ENCODE results near the gene MOB2.

The MOB2 gene, protein sequence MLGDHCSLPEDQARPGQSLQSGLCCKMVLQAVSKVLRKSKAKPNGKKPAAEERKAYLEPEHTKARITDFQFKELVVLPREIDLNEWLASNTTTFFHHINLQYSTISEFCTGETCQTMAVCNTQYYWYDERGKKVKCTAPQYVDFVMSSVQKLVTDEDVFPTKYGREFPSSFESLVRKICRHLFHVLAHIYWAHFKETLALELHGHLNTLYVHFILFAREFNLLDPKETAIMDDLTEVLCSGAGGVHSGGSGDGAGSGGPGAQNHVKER

GRCh38 chr11:1486054-1486825 lies at the start of gene MOB2:
MOB2 (minus strand) TSS chr11:1486779; CDS start chr11:1486556, 223 bp downstream.
- DNase-seq, result no peak

GRCh38 chr11:1534682-1535081 lies 48.1 kb upstream of the MOB2 start:
- DNase-seq, result no peak

GRCh38 chr11:1534171-1534570 lies 47.6 kb upstream of the MOB2 start:
- no peak for DNase-seq

DNA sequence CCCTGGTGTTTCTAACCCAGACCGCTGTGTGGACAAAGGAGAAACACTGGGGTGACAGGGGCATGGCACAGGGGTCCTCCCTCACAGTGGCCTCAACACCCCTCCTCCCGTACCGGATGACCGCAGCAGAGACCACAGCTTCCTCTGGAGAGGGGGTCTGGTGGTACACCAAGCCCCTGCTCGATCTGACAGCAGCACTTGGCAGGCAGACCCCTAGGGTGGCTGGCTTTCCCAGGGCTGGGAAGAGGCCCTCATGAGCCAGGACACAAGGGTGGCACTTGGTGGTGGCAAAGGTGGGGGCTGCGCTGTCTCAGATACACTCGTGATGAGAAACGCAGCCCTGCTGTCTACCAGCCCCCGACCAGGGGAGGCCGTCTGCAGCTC lies 46.8 kb upstream of the MOB2 start:
- no peak for DNase-seq

DNA sequence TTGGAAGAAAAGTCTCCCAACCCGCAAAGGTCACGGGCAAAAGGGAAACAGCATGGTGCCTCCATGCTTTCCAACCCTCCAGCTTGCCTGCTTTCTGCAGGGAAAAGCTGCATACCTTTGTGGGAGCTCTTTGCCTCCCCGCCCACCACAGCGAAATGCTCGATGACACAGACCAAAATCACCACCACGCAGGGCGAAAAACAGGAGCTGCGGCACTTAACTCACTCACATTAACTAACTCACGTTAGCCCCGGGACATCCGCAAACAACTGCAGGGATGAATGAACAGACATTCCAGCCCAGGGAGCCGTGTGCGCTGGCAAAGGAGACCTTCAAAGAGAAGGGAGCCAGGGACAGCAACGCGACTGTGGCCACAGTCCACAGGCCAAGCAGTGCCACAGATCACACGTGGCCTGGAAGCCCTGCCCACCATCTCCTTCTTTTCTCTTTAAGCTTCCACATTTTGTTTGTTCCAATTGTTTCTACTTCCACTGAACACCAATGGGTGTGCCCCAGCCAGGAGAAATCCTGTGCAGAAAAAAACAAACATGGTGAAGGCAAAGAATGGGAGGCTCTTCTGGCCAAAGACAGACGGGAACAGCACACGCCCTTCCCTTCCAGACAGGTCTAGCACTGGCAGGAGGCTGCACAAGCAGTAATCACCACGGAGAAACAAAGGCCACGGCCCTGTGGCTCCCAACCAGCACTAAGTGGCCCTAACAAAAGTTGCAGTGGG lies 46.2 kb upstream of the MOB2 start:
- DNase-seq, result no peak

- DNase-seq, result peak; percentile 68
These were observed 45.5 kb upstream of the MOB2 start for GRCh38 chr11:1532014-1532586.

GRCh38 chr11:1531449-1532013 lies 45.0 kb upstream of the MOB2 start:
- DNase-seq, result no peak

DNA sequence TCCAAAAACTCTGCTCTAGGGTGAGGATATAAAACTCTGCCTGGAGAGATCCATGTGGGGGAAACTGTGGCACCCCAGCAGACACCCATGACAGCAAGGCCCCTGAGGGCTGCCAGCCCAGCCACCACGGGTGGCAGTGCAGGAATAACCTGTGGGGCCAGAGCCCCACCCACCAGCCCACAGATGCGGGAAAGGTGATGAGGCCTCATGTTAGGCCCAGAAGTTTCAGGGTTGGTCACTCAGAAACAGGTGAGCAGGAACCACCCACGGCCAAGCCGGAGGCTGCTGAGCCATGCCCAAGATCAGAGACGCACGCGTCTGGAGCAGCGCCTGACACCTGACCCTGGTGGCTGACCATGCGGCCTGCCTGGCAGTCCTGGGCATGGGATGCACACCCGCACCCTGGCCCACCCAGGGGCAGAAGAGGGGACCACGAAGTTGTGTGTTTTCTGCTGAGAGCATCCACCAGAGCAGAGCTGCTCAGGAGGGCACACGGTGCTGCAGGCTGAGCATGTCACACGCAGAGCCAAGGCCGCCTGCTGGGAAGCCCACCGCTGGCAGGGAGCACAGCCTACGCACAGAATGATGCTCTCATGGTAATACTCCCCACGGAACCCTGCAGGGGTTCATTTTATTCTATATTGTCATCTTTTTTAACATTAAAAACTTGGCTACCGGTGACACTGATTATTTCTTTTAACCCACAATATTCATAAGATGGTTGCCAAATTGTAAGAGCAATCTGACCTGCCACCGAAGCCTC lies 44.3 kb upstream of the MOB2 start:
- DNase-seq, result no peak

GRCh38 chr11:1529774-1530173 lies 43.2 kb upstream of the MOB2 start:
- DNase-seq, result no peak

DNA sequence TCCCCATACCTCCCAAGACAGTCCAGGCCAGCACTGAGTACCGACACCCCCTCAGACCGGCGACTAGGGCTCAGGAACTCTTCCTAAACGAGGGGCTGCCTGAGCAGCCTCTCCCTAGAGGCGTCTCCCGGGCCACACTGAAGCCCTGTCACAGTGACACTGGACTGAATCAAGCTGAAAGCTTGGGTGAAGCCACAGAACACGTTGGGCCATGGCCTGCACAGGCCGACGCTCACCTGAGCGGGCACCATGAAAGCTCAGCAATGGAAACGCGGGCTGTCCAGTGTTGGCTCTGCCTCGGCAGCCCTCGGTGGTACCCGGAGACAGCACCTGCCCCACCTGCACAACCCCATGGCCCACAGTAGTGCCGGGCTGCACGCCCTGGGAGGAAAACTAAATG lies 42.7 kb upstream of the MOB2 start:
- DNase-seq, result no peak

GRCh38 chr11:1528710-1529109 lies 42.1 kb upstream of the MOB2 start:
- DNase-seq, result no peak

GRCh38 chr11:1526785-1527184 lies 40.2 kb upstream of the MOB2 start:
- no peak for DNase-seq

DNA sequence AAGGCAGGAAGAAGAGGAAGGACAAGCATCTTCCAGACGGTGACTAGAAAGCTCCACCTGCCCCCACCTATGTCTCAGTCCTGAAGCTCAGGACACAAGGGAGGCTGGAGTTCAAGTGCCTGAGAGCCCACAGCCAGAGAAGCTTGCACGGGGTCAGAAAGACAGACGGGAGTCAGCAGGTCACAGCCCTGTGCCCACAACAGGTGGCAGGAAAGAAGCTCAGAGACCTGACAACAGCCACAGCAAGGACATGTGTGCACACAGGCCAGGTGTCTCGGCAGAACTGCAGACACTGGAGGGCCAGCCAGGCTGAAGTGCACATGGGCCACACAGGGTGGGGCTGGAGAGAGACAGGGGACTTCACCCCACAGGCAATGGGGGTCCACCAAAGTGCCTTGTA lies 37.2 kb upstream of the MOB2 start:
- no peak for DNase-seq

DNA sequence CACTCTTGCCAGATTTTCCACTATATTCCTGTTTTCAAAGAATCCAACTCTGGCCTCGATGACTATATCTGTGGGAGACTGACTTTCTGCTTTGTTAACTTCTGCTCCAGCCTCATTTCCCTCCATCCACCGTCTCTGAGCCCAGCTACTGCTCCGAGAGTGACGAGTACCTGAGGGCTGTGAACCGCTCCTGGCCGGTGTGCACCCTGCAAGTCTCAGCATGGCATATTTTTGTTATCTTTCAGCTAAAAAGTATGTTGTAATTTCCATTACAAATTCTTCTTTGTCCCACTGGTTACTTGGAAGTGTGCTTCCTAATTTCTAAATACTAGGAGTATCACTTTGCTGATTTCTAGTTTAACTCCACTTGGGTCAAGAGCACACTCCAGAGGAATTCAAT lies 36.5 kb upstream of the MOB2 start:
- DNase-seq, result no peak

- no peak for DNase-seq
These were observed 35.5 kb upstream of the MOB2 start for GRCh38 chr11:1522081-1522424.

DNA sequence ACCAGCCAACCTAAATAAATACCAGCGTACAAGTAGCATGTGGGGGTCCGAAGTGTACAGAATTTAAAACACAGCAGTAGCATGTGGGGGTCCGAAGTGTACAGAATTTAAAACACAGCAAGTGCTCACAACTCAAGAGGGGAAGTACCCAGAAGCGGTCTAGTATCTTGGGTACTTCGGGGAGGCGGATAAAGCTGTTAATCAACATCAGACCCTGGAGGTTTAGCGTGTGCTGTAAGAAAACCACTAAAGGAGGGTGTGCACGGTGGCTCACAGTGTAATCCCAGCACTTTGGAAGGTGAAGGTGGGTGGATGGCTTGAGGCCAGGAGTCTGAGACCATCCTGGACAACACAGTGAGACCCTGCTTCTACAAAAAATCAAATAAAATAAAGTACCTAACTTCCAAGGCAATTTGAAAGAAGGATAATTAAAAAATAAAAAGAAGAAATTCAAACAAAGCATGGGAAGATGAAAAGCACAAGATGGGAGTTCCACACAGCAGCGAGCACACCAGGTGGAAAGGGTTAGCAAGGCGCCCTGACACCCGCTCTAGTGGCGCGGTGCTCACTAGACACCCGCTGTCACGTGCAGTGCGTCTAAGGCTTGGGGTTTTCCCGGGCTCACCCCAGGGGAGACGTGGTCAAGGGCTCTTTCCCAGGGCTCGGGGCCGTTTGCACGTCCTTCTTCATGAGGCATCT lies 35.0 kb upstream of the MOB2 start:
- no peak for DNase-seq

DNA sequence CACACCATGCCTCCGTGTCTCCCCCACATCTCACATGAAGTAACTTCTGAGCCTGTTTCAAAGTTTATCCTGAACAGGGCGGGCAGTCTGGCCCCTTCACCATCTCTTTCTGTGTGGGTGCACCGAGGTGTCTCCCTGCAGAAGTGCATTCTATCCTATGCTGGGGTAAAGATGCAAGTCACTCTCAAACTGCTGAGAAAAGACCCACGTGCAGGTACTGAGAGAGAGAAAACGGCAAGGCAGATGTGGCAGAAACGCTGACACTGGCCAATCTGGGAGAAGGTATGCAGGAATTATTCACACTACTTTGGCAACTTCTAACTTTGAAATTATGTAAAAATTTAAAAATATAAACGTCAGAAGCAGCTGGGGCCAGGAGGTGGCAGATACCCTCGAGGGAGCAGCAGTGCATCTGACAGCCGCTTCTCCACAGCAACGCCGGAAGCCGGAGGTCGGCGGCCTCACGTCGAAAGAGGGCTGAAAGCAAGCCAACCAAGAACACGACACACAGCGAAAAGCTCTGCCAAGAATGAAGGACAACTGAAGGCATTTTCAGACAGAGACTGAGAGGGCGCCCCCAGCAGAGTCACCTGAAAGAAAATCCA lies 34.2 kb upstream of the MOB2 start:
- no peak for DNase-seq

DNA sequence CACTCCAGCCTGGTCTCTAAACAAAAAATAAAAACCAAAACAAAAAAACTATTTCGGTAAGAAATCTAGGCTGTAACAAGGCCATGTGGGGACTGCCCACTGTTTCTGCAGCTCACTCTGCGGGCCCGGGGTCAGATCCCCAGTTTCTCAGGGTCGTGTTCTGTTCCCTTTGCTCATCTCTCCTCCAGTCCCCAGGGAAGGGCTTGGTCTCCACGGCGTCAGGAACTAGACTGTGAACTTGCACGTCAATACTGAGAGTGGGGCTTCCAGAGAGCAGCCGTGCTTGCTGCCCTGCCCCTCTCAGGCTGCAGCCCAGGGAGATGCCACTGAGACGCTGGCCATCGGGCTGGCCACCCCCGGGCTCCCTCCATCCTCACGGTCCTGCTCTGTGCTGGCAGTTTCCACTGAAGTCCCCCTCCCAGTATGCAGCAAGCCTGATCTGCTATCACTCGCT lies 33.7 kb upstream of the MOB2 start:
- no peak for DNase-seq

GRCh38 chr11:1519028-1520010 lies 32.7 kb upstream of the MOB2 start:
- no peak for DNase-seq

DNA sequence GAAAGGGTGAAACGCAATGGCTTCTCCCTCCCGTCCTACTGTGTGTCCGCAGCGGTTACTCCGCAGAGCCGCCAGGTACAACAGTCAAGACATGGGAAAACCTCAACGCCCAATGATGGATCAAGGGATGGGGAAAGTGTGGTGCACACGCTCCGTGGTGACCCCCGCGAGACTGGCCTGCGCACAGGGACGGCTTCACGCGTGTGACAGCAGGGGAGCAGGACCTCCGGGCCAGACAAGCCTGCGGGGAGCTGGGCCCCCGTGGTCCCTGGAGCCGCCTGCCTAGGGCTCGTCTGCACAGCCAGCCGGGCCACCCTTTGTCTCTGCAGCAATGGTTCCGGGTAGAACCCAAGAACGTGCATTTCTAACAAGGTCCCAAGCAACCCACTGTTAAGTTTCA lies 31.7 kb upstream of the MOB2 start:
- DNase-seq, result no peak

Measured in DMS 273 treated with DMSO at 0.1 percent for 48 hours (cell line).